Neural progenitor cell (in vitro differentiated cells): ENCODE measurements around the gene MAGEB17.

ENCODE experiments used
- CTCF ChIP-seq: fragments of 200-600 bp; sonication (generic); IDR thresholded peaks from 2 replicates; pipeline ENCODE4 v1.5.1; 2017; ENCODE audit warnings: antibody characterized with exemption, mild to moderate bottlenecking
- EZH2 ChIP-seq: fragments of 200-600 bp; sonication (generic); IDR thresholded peaks from 2 replicates; pipeline ENCODE4 v1.6.1; 2017; ENCODE audit warnings: antibody characterized with exemption, mild to moderate bottlenecking, moderate library complexity
- EZH2phosphoT487 ChIP-seq: fragments of 200-600 bp; sonication (generic); IDR thresholded peaks from 2 replicates; pipeline ENCODE4 v1.6.1; 2017; ENCODE audit warnings: antibody characterized with exemption

GRCh38 chrX:16124201-16124600 lies 43.1 kb upstream of the MAGEB17 start:
- TF ChIP-seq CTCF, result no peak
- no peak for TF ChIP-seq EZH2
- TF ChIP-seq EZH2phosphoT487, result no peak
